Spleen (tissue), 7 donors: ENCODE results near the gene CNTNAP5.

Experiments
- CTCF ChIP-seq, 11 experiments: fragments of 200-600 bp in 7 of 11; fragments of 450-650 bp in 4 of 11; sonication (generic) in 4 of 11; IDR thresholded peaks in 8 of 11; conservative IDR thresholded peaks in 3 of 11; 1 replicate in 7 of 11; 2 replicates in 4 of 11; pipeline versions ENCODE4 v1.4.0 to v1.8.0; 2016 to 2021; ENCODE audit warnings: antibody characterized with exemption in 11 of 11, inconsistent platforms in 4 of 11, mild to moderate bottlenecking in 1 of 11
- POLR2A ChIP-seq, 3 donors: fragments of 450-650 bp; IDR thresholded peaks; one replicate each; pipeline ENCODE4 v1.5.1; 2017; ENCODE audit warnings: antibody characterized with exemption in 3 of 3, mild to moderate bottlenecking in 1 of 3
- POLR2AphosphoS5 ChIP-seq, 3 donors: sonication (generic); formaldehyde crosslinking; IDR thresholded peaks; one replicate each; pipeline ENCODE4 v1.5.1; 2017; ENCODE audit warnings: antibody characterized with exemption in 3 of 3
- donor health status: DM: no; HTN: no; CAD: no; lungs with moderate emphysema.
- donor health status: DM: no; HTN: no; CAD: no.
- donor health status: DM: no; HTN: no; CAD: no.

GRCh38 chr2:124318913-124319312 is 293.8 kb downstream of the CNTNAP5 start:
- TF ChIP-seq CTCF (IDR thresholded peaks at IDR 0.05 in 8 of 11, conservative IDR thresholded peaks at IDR 0.05 in 3 of 11) = no peak
- TF ChIP-seq POLR2A (IDR thresholded peaks at IDR 0.05) = no peak
- TF ChIP-seq POLR2AphosphoS5 (IDR thresholded peaks at IDR 0.05) = no peak
